Midbrain (tissue), 1 donor: ENCODE data around the gene TPR.

Experiments
- DNase-seq: peaks from one replicate; lab custom pipeline; 2025; lab: John Stamatoyannopoulos, UW

Gene TPR

GRCh38 chr1:186289943-186290545 is 85.0 kb downstream of the TPR start:
- DNase-seq: no peak

- DNase-seq: no peak
These were observed 88.3 kb downstream of the TPR start for GRCh38 chr1:186286615-186287315.

GRCh38 chr1:186283374-186283773 is 91.7 kb downstream of the TPR start:
- no peak for DNase-seq

GRCh38 chr1:186282466-186282865 is 92.6 kb downstream of the TPR start:
- no peak for DNase-seq

GRCh38 chr1:186275822-186276221 is 99.2 kb downstream of the TPR start:
- DNase-seq: no peak

- DNase-seq: no peak
These were observed 102.6 kb downstream of the TPR start for GRCh38 chr1:186272486-186272885.

GRCh38 chr1:186271032-186271431 is 104.0 kb downstream of the TPR start:
- DNase-seq: no peak
